Measurements from ENCODE around the gene ALB.

DNA sequence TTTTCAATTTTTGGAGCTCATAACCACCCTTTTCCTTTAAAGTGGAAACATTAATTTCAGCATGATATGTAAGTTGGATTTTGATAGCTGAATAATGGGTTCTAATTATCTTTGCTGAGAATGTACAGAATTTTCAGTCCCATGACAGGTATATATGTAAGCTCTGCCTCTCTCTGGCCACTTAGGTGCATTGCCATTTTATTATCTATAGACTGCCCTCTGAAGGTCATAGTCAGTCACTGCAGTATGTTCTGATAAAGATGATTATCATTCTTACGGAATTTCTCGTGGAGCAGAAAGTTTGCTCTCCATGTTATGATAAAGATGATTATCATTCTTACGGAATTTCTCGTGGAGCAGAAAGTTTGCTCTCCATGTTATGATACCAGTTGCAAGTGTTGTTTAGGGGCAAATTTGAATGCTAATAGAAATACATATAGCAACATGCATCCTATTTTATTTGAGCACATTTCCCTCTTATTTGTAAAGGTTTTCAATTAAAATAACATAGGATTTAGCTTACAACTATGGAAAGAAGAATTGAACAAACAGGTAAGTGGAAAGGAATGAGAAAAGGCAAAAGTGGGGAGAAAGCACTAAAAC is 42.4 kb downstream of the ALB start:
- no peak for TF ChIP-seq ZFX (IDR thresholded peaks at IDR 0.05)
- TF ChIP-seq, protein P1, sequence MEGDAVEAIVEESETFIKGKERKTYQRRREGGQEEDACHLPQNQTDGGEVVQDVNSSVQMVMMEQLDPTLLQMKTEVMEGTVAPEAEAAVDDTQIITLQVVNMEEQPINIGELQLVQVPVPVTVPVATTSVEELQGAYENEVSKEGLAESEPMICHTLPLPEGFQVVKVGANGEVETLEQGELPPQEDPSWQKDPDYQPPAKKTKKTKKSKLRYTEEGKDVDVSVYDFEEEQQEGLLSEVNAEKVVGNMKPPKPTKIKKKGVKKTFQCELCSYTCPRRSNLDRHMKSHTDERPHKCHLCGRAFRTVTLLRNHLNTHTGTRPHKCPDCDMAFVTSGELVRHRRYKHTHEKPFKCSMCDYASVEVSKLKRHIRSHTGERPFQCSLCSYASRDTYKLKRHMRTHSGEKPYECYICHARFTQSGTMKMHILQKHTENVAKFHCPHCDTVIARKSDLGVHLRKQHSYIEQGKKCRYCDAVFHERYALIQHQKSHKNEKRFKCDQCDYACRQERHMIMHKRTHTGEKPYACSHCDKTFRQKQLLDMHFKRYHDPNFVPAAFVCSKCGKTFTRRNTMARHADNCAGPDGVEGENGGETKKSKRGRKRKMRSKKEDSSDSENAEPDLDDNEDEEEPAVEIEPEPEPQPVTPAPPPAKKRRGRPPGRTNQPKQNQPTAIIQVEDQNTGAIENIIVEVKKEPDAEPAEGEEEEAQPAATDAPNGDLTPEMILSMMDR (conservative IDR thresholded peaks at IDR 0.05): peak; percentile 91
